ENCODE data around the gene SHH. TPM values are rescaled to one million over a fixed set of nuclear protein-coding genes. Genes with fewer than 3 reads are reported as not detected.
"Not testable (repeated sequence)": the region's sequence is repeated elsewhere in the genome, so short reads cannot be mapped to it uniquely, and the experiment has no call there.

SHH gene
- total RNA-seq, 1 donor from 2014 or later = 7.3 TPM

- DNase-seq = peak; percentile 41
- intact Hi-C loops (cut with DNase I) = no loop called here
- no peaks in the 10 kb centered on the region for H3K36me3 ChIP-seq
- H3K27me3 ChIP-seq (ENCODE audit: low read depth) = peaks cover 11% of the 10 kb centered on the region
- H3K9me3 ChIP-seq = no peaks in the 10 kb centered on the region
- TF ChIP-seq CTCF (IDR thresholded peaks at IDR 0.05) = no peak
- H3K27ac ChIP-seq = no peak overlapping the region
- H3K4me3 ChIP-seq = no peak overlapping the region
- ATAC-seq = no peak
- H3K4me1 ChIP-seq = no peaks in the 10 kb centered on the region
Measured at GRCh38 chr7:155820788-155821187, 8.5 kb upstream of the SHH start.

- intact Hi-C loops (cut with DNase I) = no loop called here
- ATAC-seq (no peak), DNase-seq (peak; percentile 35)
- Histone ChIP-seq H3K4me3 (no peak overlapping the region), H3K27ac (no peak overlapping the region), H3K27me3 (ENCODE audit: low read depth) (peaks cover 16% of the 10 kb centered on the region), H3K4me1 (no peaks in the 10 kb centered on the region), H3K36me3 (no peaks in the 10 kb centered on the region), H3K9me3 (no peaks in the 10 kb centered on the region)
- no peak for TF ChIP-seq CTCF (IDR thresholded peaks at IDR 0.05)
Measured at GRCh38 chr7:155820246-155820645, 8.0 kb upstream of the SHH start.

- ATAC-seq = no peak
- Histone ChIP-seq H3K27me3 (ENCODE audit: low read depth) (peaks cover 23% of the 10 kb centered on the region), H3K4me3 (no peak overlapping the region), H3K4me1 (no peaks in the 10 kb centered on the region), H3K27ac (no peak overlapping the region), H3K36me3 (no peaks in the 10 kb centered on the region), H3K9me3 (no peaks in the 10 kb centered on the region)
- no peak for TF ChIP-seq CTCF (IDR thresholded peaks at IDR 0.05)
- intact Hi-C loops (cut with DNase I) = loop anchor here (10.0 kb wide), 1 partner anchor 656 kb away; no protein-coding TSS in a partner anchor
- no peak for DNase-seq
Measured at GRCh38 chr7:155819186-155819585, 6.9 kb upstream of the SHH start.

- H3K4me1 ChIP-seq = no peaks in the 10 kb centered on the region
- DNase-seq (no peak), ATAC-seq (no peak)
- no peak overlapping the region for H3K4me3 ChIP-seq
- no peaks in the 10 kb centered on the region for H3K9me3 ChIP-seq
- H3K27ac ChIP-seq = no peak overlapping the region
- no peaks in the 10 kb centered on the region for H3K36me3 ChIP-seq
- intact Hi-C loops (cut with DNase I) = loop anchor here (10.0 kb wide), 1 partner anchor 656 kb away; no protein-coding TSS in a partner anchor
- peaks cover 27% of the 10 kb centered on the region for H3K27me3 ChIP-seq (ENCODE audit: low read depth)
- no peak for TF ChIP-seq CTCF (IDR thresholded peaks at IDR 0.05)
Measured at GRCh38 chr7:155818820-155819168, 6.5 kb upstream of the SHH start.

- Histone ChIP-seq H3K27me3 (ENCODE audit: low read depth) (peaks cover 32% of the 10 kb centered on the region), H3K4me3 (no peak overlapping the region), H3K9me3 (no peaks in the 10 kb centered on the region), H3K4me1 (no peaks in the 10 kb centered on the region), H3K27ac (no peak overlapping the region), H3K36me3 (no peaks in the 10 kb centered on the region)
- intact Hi-C loops (cut with DNase I) = loop anchor here (10.0 kb wide), 1 partner anchor 657 kb away; no protein-coding TSS in a partner anchor
- DNase-seq (peak; percentile 36), ATAC-seq (no peak)
- TF ChIP-seq CTCF (IDR thresholded peaks at IDR 0.05) = no peak
Measured at GRCh38 chr7:155818154-155818819, 6.0 kb upstream of the SHH start.

- H3K9me3 ChIP-seq, ATAC-seq, H3K27ac ChIP-seq, H3K4me3 ChIP-seq, DNase-seq, H3K4me1 ChIP-seq, H3K36me3 ChIP-seq: not testable (repeated sequence)
- intact Hi-C loops (cut with DNase I) = loop anchor here (10.0 kb wide), 1 partner anchor 657 kb away; no protein-coding TSS in a partner anchor
- H3K27me3 ChIP-seq (ENCODE audit: low read depth) = peaks cover 40% of the 10 kb centered on the region
Measured at GRCh38 chr7:155817515-155817914, 5.3 kb upstream of the SHH start.
